Raji (cell line): ENCODE measurements around the gene SH3BP2.

Experiments
- POLR2A ChIP-seq: IDR thresholded peaks from 2 replicates; pipeline ENCODE4 v1.6.1; 2011; ENCODE audit warnings: low read depth, low read length, control low read depth; ENCODE audit not compliant: insufficient read depth

The SH3BP2 gene

GRCh38 chr4:2871466-2871865 is 78.6 kb downstream of the SH3BP2 start:
- TF ChIP-seq POLR2A: no peak

GRCh38 chr4:2871911-2872310 is 79.0 kb downstream of the SH3BP2 start:
- TF ChIP-seq POLR2A: no peak

- no peak for TF ChIP-seq POLR2A
These were observed 80.4 kb downstream of the SH3BP2 start for GRCh38 chr4:2873329-2873728.

DNA sequence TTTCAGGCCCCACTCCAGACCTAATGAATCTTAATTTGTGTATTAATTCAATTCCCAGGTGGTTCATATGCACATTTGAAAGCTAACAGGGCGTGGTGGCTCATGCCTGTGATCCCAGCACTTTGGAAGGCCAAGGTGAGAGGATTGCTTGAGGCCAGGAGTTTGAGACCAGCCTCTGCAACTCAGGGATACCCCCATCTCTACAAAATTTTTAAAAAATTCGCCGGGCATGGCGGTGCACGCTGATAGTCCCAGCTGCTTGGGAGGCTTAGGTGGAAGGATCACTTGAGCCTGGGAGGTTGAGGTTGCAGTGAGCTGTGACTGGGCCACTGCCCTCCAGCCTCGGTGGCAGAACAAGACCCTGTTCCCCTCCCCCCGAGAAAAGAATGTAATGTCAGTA is 82.0 kb downstream of the SH3BP2 start:
- no peak for TF ChIP-seq POLR2A

GRCh38 chr4:2875556-2875955 is 82.7 kb downstream of the SH3BP2 start:
- TF ChIP-seq POLR2A: no peak

DNA sequence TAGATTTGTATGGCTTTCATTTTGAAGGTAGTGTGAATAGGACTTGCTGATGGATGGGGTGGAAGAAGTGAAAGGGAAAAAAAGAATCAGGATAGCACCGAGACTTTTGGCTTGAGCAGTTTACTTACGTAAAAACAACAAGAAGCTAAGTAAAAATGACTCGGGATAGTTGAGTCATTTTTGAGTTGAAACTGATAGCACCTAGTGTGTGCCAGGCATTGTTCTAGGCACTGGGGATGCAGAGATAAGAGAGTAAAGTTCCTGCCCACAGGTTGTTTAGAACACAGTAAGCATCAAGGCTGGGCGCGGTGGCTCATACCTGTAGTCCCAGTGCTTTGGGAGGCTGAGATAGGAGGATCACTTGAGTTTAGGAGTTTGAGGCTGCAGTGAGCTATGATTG is 85.5 kb downstream of the SH3BP2 start:
- no peak for TF ChIP-seq POLR2A

GRCh38 chr4:2879026-2879425 is 86.1 kb downstream of the SH3BP2 start:
- TF ChIP-seq POLR2A: no peak

DNA sequence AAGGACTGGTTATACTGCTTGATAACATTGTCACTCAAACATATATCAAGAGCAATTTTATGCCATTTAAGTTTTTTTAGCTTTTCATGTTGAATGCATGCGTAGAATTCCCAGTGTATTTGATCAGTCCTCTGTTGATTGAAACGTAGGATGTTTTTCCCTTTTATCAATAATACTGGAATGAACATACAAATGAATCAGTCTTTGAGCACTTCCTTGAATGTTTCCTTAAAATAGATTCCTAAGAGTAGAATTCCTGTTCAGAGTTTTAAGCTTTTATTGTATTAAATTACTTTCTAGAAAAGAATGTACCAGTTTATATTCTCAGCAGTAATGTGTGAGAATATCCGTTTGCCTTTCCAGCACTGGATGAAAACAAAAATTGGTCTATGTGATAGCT is 88.5 kb downstream of the SH3BP2 start:
- no peak for TF ChIP-seq POLR2A

DNA sequence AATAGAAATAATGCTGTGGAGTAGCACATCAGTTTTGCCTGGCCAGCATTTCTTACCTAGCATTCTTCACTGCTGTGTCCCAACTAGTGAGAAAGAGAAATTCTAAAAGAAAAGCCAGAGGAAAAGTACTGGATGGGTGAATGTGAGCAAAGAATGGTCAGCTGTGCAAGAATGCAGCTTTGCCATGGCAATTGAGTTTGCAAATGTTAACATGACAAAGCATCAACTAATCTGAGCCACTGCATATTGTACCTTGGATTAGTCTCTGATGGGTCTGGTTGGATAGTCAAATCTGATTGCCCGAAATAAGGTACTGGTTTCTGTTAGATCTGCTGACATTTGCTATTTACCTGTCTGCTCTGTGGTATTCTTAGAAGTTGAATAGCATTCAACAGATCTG is 89.5 kb downstream of the SH3BP2 start:
- TF ChIP-seq POLR2A: no peak

- TF ChIP-seq POLR2A: no peak
These were observed 93.3 kb downstream of the SH3BP2 start for GRCh38 chr4:2886161-2886560.

- TF ChIP-seq POLR2A: no peak
These were observed 93.7 kb downstream of the SH3BP2 start for GRCh38 chr4:2886622-2887021.

DNA sequence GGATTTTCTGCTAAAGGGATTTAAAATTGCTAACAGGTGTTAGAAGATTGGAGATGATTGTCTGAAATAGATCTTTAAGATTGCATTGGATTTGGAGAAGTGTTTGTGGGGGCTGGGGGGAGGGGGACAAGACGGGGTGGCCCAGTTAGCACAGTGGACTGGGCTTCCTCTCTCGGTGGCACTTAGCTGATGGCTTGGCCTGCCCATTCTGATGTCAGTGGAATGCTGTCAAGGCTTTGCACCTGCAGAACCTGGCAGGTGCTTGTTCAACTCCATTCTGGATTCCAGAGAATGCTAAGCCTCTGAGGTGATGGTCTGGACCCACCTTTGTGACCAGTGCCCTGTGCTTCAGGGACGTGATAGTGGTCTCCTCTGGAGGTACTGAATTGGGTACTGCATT is 94.5 kb downstream of the SH3BP2 start:
- TF ChIP-seq POLR2A: no peak

- TF ChIP-seq POLR2A: no peak
These were observed 96.0 kb downstream of the SH3BP2 start for GRCh38 chr4:2888886-2889285.
